Caco-2 (cell line): ENCODE data around the gene GREM2. TPM values are rescaled to one million over a fixed set of nuclear protein-coding genes. Genes with fewer than 3 reads are reported as not detected.

Experiments
- BruUV-seq: library from RNA; stranded (reverse); fragments of 400-500 nt; replicated peaks from 2 replicates; lab custom pipeline; 2021; lab: Mats Ljungman, UMichigan
- CTCF ChIA-PET: fragments of 300-600 bp; sonication (Branson Sonifier 250); formaldehyde crosslinking; loops from one replicate; lab custom pipeline; 2022; ENCODE audit warnings: antibody characterized with exemption; lab: Charles Lee
- POLR2A ChIA-PET: fragments of 300-600 bp; sonication (Branson Sonifier 250); formaldehyde crosslinking; loops from one replicate; lab custom pipeline; 2022; ENCODE audit warnings: antibody characterized with exemption; lab: Charles Lee
- DNase-seq, 2 experiments: peaks; one replicate each; pipeline versions ENCODE4 v3.0.0 to v3.0.0-alpha.2; 2020 to 2022
- H3K27me3 ChIP-seq: replicated peaks from 2 replicates; pipeline ENCODE4 v1.6.0; 2011; ENCODE audit warnings: low read length; ENCODE audit not compliant: control insufficient read depth, insufficient read depth
- H3K36me3 ChIP-seq: 2 replicates; pipeline ENCODE4 v1.5.1; 2011; ENCODE audit warnings: low read length; ENCODE audit not compliant: control insufficient read depth, insufficient read depth
- H3K4me1 ChIP-seq: fragments of 250-450 bp; sonication (Bioruptor Pico); 2 replicates; pipeline ENCODE4 v1.5.1; 2020; ENCODE audit warnings: mild to moderate bottlenecking
- H3K4me3 ChIP-seq: 2 replicates; pipeline ENCODE4 v1.5.1; 2011; ENCODE audit warnings: low read depth, mild to moderate bottlenecking, control low read depth, low read length
- H3K9me3 ChIP-seq: fragments of 250-450 bp; sonication (Bioruptor Pico); 2 replicates; pipeline ENCODE4 v1.5.1; 2020; ENCODE audit warnings: mild to moderate bottlenecking, moderate library complexity
- H3K27ac Mint-ChIP-seq: one replicate; pipeline ENCODE4 v1.8.0; 2022; ENCODE audit warnings: mixed read lengths; ENCODE audit not compliant: unreplicated experiment
- H3K27me3 Mint-ChIP-seq: one replicate; pipeline ENCODE4 v1.8.0; 2022; ENCODE audit warnings: mixed read lengths; ENCODE audit not compliant: insufficient read depth, unreplicated experiment
- H3K36me3 Mint-ChIP-seq: one replicate; pipeline ENCODE4 v1.8.0; 2022; ENCODE audit warnings: mild to moderate bottlenecking, mixed read lengths; ENCODE audit not compliant: insufficient read depth, unreplicated experiment
- H3K4me1 Mint-ChIP-seq: one replicate; pipeline ENCODE4 v1.8.0; 2022; ENCODE audit warnings: low read depth, mixed read lengths; ENCODE audit not compliant: unreplicated experiment
- H3K4me3 Mint-ChIP-seq: one replicate; pipeline ENCODE4 v1.8.0; 2022; ENCODE audit warnings: mild to moderate bottlenecking, moderate library complexity, mixed read lengths; ENCODE audit not compliant: unreplicated experiment
- H3K9me3 Mint-ChIP-seq: one replicate; pipeline ENCODE4 v1.8.0; 2022; ENCODE audit warnings: mixed read lengths; ENCODE audit not compliant: unreplicated experiment
- intact Hi-C: fragments of 100-400 bp; cut with micrococcal nuclease; formaldehyde crosslinking; loops from one replicate; pipeline ENCODE4 v1.10.0; 2022; ENCODE audit not compliant: unreplicated experiment
- total RNA-seq: library from RNA; stranded (reverse); gene quantifications from 2 replicates; pipeline ENCODE4 v1.2.3, GENCODE V29; 2022
- TF ChIP-seq, protein P1 (sequence below), 2 experiments: fragments of 200-600 bp in 1 of 2; IDR thresholded peaks; 1 replicate in 1 of 2; 2 replicates in 1 of 2; pipeline versions ENCODE4 v1.5.1 to v1.8.0; 2011 to 2022; ENCODE audit warnings: antibody characterized with exemption in 1 of 2, control low read depth in 1 of 2, inconsistent platforms in 1 of 2, low read depth in 1 of 2, low read length in 1 of 2, mild to moderate bottlenecking in 1 of 2, moderate library complexity in 1 of 2; ENCODE audit not compliant: insufficient read depth in 1 of 2, severe bottlenecking in 1 of 2, unreplicated experiment in 1 of 2

Gene GREM2
- total RNA-seq, 1 experiment from 2014 or later: 0.36 TPM

DNA sequence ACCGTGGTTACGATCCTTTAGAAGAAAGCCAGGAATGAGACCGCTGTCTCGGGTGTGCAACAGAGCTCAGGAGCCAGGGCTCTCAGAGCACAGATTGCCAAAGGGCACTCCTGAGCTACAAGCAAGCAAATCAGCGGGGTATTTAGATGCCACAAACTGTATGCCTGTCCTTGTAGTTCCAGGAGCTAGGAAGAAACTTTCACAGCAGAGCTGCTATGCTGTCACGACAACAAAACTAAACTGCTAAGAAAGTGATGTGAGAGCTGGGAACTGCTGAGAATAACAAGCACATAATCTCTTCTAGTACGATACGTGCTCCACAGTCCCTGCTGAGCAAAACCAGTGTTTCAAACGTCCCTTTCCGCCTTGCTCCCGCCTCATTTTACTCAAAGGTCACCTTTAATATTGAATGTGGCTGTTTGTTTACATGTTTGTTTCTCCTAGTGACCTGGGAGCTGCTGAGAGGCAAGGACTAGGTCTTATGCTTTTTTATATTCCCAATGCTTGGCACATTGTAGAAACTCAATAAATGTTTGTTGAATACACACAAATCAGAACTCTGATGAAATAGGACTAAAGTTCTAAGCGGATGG is 14.7 kb downstream of the GREM2 start:
- CTCF ChIA-PET: no interaction called here
- H3K27ac Mint-ChIP-seq: no peak overlapping the region
- peak overlapping the region; percentile 59 for H3K4me3 Mint-ChIP-seq
- no peaks in the 10 kb centered on the region for H3K27me3 Mint-ChIP-seq
- no peaks in the 10 kb centered on the region for H3K36me3 Mint-ChIP-seq
- Histone ChIP-seq H3K36me3 (no peaks in the 10 kb centered on the region), H3K4me3 (no peak overlapping the region), H3K27me3 (no peaks in the 10 kb centered on the region), H3K9me3 (no peaks in the 10 kb centered on the region), H3K4me1 (peaks cover 15% of the 10 kb centered on the region)
- intact Hi-C loops: loop anchor here (1.0 kb wide), 1 partner anchor 11 kb away; no protein-coding TSS in a partner anchor
- no peaks in the 10 kb centered on the region for H3K9me3 Mint-ChIP-seq
- no TSS peak for BruUV-seq
- POLR2A ChIA-PET: interaction anchor here (0.6 kb wide), 1 partner anchor 15 kb away, joined by 5 read pairs; the partner anchor contains the start of gene GREM2
- TF ChIP-seq, protein P1, sequence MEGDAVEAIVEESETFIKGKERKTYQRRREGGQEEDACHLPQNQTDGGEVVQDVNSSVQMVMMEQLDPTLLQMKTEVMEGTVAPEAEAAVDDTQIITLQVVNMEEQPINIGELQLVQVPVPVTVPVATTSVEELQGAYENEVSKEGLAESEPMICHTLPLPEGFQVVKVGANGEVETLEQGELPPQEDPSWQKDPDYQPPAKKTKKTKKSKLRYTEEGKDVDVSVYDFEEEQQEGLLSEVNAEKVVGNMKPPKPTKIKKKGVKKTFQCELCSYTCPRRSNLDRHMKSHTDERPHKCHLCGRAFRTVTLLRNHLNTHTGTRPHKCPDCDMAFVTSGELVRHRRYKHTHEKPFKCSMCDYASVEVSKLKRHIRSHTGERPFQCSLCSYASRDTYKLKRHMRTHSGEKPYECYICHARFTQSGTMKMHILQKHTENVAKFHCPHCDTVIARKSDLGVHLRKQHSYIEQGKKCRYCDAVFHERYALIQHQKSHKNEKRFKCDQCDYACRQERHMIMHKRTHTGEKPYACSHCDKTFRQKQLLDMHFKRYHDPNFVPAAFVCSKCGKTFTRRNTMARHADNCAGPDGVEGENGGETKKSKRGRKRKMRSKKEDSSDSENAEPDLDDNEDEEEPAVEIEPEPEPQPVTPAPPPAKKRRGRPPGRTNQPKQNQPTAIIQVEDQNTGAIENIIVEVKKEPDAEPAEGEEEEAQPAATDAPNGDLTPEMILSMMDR (IDR thresholded peaks at IDR 0.05; ENCODE audit: insufficient read depth in 1 of 2, low read depth in 1 of 2, low read length in 1 of 2, severe bottlenecking in 1 of 2, unreplicated experiment in 1 of 2): no peak
- DNase-seq: no peak
- H3K4me1 Mint-ChIP-seq: peaks cover 8% of the 10 kb centered on the region

DNA sequence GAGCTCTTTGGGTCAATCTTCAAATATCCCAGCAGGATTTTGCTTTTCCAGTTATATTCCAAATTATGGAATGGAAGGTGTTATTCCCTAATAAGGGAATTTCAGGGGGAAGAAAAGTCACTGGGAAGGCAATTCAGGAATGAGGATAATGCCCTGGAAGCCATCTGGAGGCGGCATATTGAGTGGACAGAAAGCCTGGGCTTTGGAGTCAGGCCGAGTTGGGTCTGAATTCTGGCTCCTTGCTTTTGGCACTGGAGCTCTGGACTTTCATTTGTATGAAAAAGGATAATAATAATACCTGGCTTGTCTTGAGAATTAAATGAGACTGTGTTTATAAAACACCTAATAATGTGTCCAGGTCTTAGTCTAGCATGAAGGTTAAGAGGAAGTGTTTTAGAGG is 16.5 kb downstream of the GREM2 start:
- TF ChIP-seq, protein P1 (IDR thresholded peaks at IDR 0.05; ENCODE audit: insufficient read depth in 1 of 2, low read depth in 1 of 2, low read length in 1 of 2, severe bottlenecking in 1 of 2, unreplicated experiment in 1 of 2): no peak
- H3K4me1 Mint-ChIP-seq: peaks cover 8% of the 10 kb centered on the region
- CTCF ChIA-PET: no interaction called here
- no peaks in the 10 kb centered on the region for H3K36me3 ChIP-seq
- no peaks in the 10 kb centered on the region for H3K27me3 Mint-ChIP-seq
- no peak overlapping the region for H3K4me3 Mint-ChIP-seq
- no peak overlapping the region for H3K27ac Mint-ChIP-seq
- intact Hi-C loops: no loop called here
- no peaks in the 10 kb centered on the region for H3K27me3 ChIP-seq
- POLR2A ChIA-PET: no interaction called here
- DNase-seq: no peak
- no peaks in the 10 kb centered on the region for H3K9me3 Mint-ChIP-seq
- H3K36me3 Mint-ChIP-seq: no peaks in the 10 kb centered on the region
- H3K4me3 ChIP-seq: no peak overlapping the region
- BruUV-seq: no TSS peak
- H3K9me3 ChIP-seq: no peaks in the 10 kb centered on the region
- H3K4me1 ChIP-seq: peaks cover 15% of the 10 kb centered on the region

DNA sequence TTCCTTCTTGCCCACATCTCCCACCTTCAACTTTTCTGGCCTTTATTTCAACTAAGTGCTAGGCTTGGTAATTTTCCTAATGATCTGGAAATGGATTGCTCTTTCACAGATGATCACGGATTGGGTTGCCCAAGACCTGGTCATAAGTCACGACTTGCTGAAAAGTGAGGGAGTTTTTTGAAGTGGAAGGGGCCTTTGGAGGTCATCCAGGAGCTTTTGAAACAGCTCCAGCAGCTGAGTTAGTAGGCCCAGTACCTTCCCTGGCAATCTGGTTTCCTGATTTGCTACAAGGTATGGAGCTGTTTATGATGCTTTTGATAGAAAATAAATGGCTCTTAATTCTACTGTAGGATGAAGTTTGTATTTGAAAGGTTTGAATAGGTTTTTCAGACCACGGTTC is 20.4 kb downstream of the GREM2 start:
- H3K4me1 Mint-ChIP-seq: peaks cover 8% of the 10 kb centered on the region
- H3K9me3 ChIP-seq: no peaks in the 10 kb centered on the region
- H3K27me3 Mint-ChIP-seq: no peaks in the 10 kb centered on the region
- H3K4me1 ChIP-seq: peaks cover 8% of the 10 kb centered on the region; the same call in 1 of the 2 replicates
- ChIA-PET CTCF (no interaction called here), POLR2A (interaction anchor here (0.6 kb wide), 1 partner anchor 227 kb away, joined by 3 read pairs; no protein-coding TSS in a partner anchor)
- H3K36me3 ChIP-seq: no peaks in the 10 kb centered on the region
- H3K4me3 Mint-ChIP-seq: no peak overlapping the region
- no peaks in the 10 kb centered on the region for H3K36me3 Mint-ChIP-seq
- BruUV-seq: no TSS peak
- TF ChIP-seq, protein P1 (IDR thresholded peaks at IDR 0.05; ENCODE audit: insufficient read depth in 1 of 2, low read depth in 1 of 2, low read length in 1 of 2, severe bottlenecking in 1 of 2, unreplicated experiment in 1 of 2): no peak
- no peak for DNase-seq
- intact Hi-C loops: no loop called here
- no peak overlapping the region for H3K27ac Mint-ChIP-seq
- no peaks in the 10 kb centered on the region for H3K27me3 ChIP-seq
- no peaks in the 10 kb centered on the region for H3K9me3 Mint-ChIP-seq
- H3K4me3 ChIP-seq: no peak overlapping the region
